Thoracic aorta (tissue), 2 donors: Measurements from ENCODE around the gene ARAP2. TPM values are rescaled to one million over a fixed set of nuclear protein-coding genes. Genes with fewer than 3 reads are reported as not detected.

Experiments
- ATAC-seq: fragments of 150-250 bp; one replicate; pipeline ENCODE4 v1.8.0; 2017; ENCODE audit warnings: low read depth; ENCODE audit not compliant: insufficient number of reproducible peaks, low FRiP score
- DNase-seq: peaks from one replicate; pipeline ENCODE4 v3.0.0-alpha.2; 2020; ENCODE audit warnings: low spot score
- H3K27ac ChIP-seq, 2 donors: fragments of 200-600 bp; sonication (generic); 1 replicate in 1 of 2; 2 replicates in 1 of 2; pipeline ENCODE4 v1.5.1; 2016; ENCODE audit warnings: mild to moderate bottlenecking in 2 of 2, moderate library complexity in 2 of 2
- H3K27me3 ChIP-seq: fragments of 200-600 bp; sonication (generic); replicated peaks from 2 replicates; pipeline ENCODE4 v1.6.0; 2016; ENCODE audit warnings: mild to moderate bottlenecking; ENCODE audit not compliant: insufficient read depth
- H3K36me3 ChIP-seq: fragments of 200-600 bp; sonication (generic); one replicate; pipeline ENCODE4 v1.5.1; 2016
- H3K4me1 ChIP-seq, 2 donors: fragments of 200-600 bp; sonication (generic); 1 replicate in 1 of 2; 2 replicates in 1 of 2; pipeline versions ENCODE4 v1.5.1 to v1.6.0; 2016; ENCODE audit warnings: low read depth in 2 of 2, mild to moderate bottlenecking in 1 of 2; ENCODE audit not compliant: control insufficient read depth in 1 of 2
- H3K4me3 ChIP-seq: fragments of 200-600 bp; sonication (generic); 2 replicates; pipeline ENCODE4 v1.5.1; 2016; ENCODE audit warnings: mild to moderate bottlenecking
- H3K9me3 ChIP-seq: fragments of 200-600 bp; sonication (generic); 2 replicates; pipeline ENCODE4 v1.5.1; 2016
- total RNA-seq, 2 donors: library from RNA; depleted of rRNA; stranded (reverse); fragments of >200 nt; gene quantifications; one replicate each; pipeline versions ENCODE4 v1.1.0 to v1.2.3, GENCODE V29; 2016
- TF ChIP-seq, protein P1 (sequence below): fragments of 200-600 bp; sonication (generic); IDR thresholded peaks from one replicate; pipeline ENCODE4 v1.5.1; 2019; ENCODE audit warnings: antibody characterized with exemption

Gene ARAP2
- total RNA-seq, 2 donors from 2014 or later, result 8.3 to 25.3 TPM

- H3K27ac ChIP-seq, result no peak overlapping the region
- TF ChIP-seq, protein P1, sequence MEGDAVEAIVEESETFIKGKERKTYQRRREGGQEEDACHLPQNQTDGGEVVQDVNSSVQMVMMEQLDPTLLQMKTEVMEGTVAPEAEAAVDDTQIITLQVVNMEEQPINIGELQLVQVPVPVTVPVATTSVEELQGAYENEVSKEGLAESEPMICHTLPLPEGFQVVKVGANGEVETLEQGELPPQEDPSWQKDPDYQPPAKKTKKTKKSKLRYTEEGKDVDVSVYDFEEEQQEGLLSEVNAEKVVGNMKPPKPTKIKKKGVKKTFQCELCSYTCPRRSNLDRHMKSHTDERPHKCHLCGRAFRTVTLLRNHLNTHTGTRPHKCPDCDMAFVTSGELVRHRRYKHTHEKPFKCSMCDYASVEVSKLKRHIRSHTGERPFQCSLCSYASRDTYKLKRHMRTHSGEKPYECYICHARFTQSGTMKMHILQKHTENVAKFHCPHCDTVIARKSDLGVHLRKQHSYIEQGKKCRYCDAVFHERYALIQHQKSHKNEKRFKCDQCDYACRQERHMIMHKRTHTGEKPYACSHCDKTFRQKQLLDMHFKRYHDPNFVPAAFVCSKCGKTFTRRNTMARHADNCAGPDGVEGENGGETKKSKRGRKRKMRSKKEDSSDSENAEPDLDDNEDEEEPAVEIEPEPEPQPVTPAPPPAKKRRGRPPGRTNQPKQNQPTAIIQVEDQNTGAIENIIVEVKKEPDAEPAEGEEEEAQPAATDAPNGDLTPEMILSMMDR, result no peak
Observed at GRCh38 chr4:36207831-36208520, 36.3 kb downstream of the ARAP2 start.

GRCh38 chr4:36207367-36207766 lies 36.9 kb downstream of the ARAP2 start:
- no peaks in the 10 kb centered on the region for H3K9me3 ChIP-seq

More at GRCh38 chr4:36207831-36208520, 36.3 kb downstream of the ARAP2 start:
- DNase-seq, result no peak
- Histone ChIP-seq H3K27me3 (no peaks in the 10 kb centered on the region), H3K4me1 (no peaks in the 10 kb centered on the region), H3K9me3 (no peaks in the 10 kb centered on the region), H3K36me3 (no peaks in the 10 kb centered on the region), H3K4me3 (no peak overlapping the region)
- no peak for ATAC-seq

GRCh38 chr4:36206603-36207311 lies 37.6 kb downstream of the ARAP2 start:
- no peaks in the 10 kb centered on the region for H3K27me3 ChIP-seq
- ATAC-seq (no peak), DNase-seq (no peak)
- TF ChIP-seq, protein P1, result no peak
- no peaks in the 10 kb centered on the region for H3K9me3 ChIP-seq
- no peaks in the 10 kb centered on the region for H3K36me3 ChIP-seq
- no peaks in the 10 kb centered on the region for H3K4me1 ChIP-seq
- H3K27ac ChIP-seq, result no peak overlapping the region
- H3K4me3 ChIP-seq, result no peak overlapping the region

More at GRCh38 chr4:36207367-36207766, 36.9 kb downstream of the ARAP2 start:
- DNase-seq (no peak), ATAC-seq (no peak)
- H3K36me3 ChIP-seq, result no peaks in the 10 kb centered on the region
- no peaks in the 10 kb centered on the region for H3K27me3 ChIP-seq
- TF ChIP-seq, protein P1, result no peak
- no peaks in the 10 kb centered on the region for H3K4me1 ChIP-seq
- no peak overlapping the region for H3K27ac ChIP-seq
- H3K4me3 ChIP-seq, result no peak overlapping the region

DNA sequence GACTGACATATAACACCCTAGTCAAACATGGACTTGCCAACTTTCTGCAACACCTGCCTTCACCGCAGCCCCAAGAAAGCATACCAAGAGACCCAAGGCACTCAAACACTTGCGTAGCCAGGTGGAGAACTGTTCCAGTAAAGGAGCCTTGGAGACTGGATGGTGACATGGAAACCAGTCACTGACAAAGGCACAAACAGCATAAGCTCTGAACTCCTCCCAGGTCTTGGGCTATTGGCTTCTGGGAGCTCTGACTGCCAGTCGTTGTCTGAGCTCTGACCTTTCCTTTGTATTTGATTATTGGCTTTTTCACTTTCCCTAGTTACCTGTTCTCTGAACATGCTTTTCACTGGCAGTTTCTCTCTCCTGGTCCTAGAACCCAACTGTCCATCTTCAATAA lies 38.3 kb downstream of the ARAP2 start:
- Histone ChIP-seq H3K4me3 (no peak overlapping the region), H3K27me3 (no peaks in the 10 kb centered on the region), H3K27ac (no peak overlapping the region), H3K9me3 (no peaks in the 10 kb centered on the region), H3K4me1 (no peaks in the 10 kb centered on the region), H3K36me3 (no peaks in the 10 kb centered on the region)
- no peak for DNase-seq
- TF ChIP-seq, protein P1, result no peak
- ATAC-seq, result no peak

DNA sequence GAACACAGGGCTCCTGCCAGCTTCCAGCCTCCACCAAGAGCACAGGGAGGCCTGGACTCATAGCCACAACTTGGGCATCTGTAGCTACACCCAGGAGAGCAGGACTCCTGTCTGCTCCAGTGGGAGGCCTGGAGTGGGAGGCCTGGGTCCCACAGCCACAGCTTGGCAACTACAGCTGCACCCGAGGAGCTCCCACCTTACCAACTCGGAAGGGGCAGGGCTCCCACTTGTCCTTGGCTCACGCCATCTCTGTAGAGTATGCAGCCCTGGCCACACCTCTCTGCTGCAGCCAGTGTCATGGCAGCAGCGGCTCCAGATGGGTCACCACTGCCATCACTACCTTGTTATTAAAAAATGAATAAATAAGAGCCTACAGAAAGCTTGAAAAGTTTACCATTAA lies 45.5 kb downstream of the ARAP2 start:
- ATAC-seq, result no peak
- Histone ChIP-seq H3K27me3 (no peaks in the 10 kb centered on the region), H3K27ac (no peak overlapping the region), H3K36me3 (no peaks in the 10 kb centered on the region), H3K4me3 (no peak overlapping the region), H3K4me1 (no peaks in the 10 kb centered on the region), H3K9me3 (no peaks in the 10 kb centered on the region)
- DNase-seq, result no peak
- TF ChIP-seq, protein P1, result no peak
